ENCODE measurements around the gene FYTTD1. TPM values are rescaled to one million over a fixed set of nuclear protein-coding genes. Genes with fewer than 3 reads are reported as not detected.

FYTTD1 gene
- polyA plus RNA-seq, 4 donors = 93.3 to 113 (median 108) TPM

GRCh38 chr3:197829397-197830045 lies 79.8 kb downstream of the FYTTD1 start:
- DNase-seq (ENCODE audit: low read depth in 4 of 4, low spot score in 3 of 4) = no peak

- no peak for DNase-seq (ENCODE audit: low read depth in 4 of 4, low spot score in 3 of 4)
These were observed 80.8 kb downstream of the FYTTD1 start for GRCh38 chr3:197830308-197830966.

- no peak for DNase-seq (ENCODE audit: low read depth in 4 of 4, low spot score in 3 of 4)
These were observed 81.3 kb downstream of the FYTTD1 start for GRCh38 chr3:197830967-197831313.

- no peak for DNase-seq (ENCODE audit: low read depth in 4 of 4, low spot score in 3 of 4)
These were observed 84.4 kb downstream of the FYTTD1 start for GRCh38 chr3:197833930-197834715.

GRCh38 chr3:197835509-197835908 lies 85.8 kb downstream of the FYTTD1 start:
- no peak for DNase-seq (ENCODE audit: low read depth in 4 of 4, low spot score in 3 of 4)

GRCh38 chr3:197836244-197836643 lies 86.6 kb downstream of the FYTTD1 start:
- no peak for DNase-seq (ENCODE audit: low read depth in 4 of 4, low spot score in 3 of 4)

Other genes with a start within 250 kb of the FYTTD1 start
- 10 to 100 TPM; 35.5 to 47.6 (median 41.2) TPM for gene BDH1, start 193.9 kb upstream of the FYTTD1 start, polyA plus RNA-seq (ENCODE audit: insufficient read length in 4 of 4)
- gene RUBCN, start 13.0 kb upstream of the FYTTD1 start, polyA plus RNA-seq (ENCODE audit: insufficient read length in 4 of 4) = 10 to 100 TPM in 1 of 4 donors, 1 to 10 TPM in 3; 8.3 to 11.6 (median 9.6) TPM
- 10 to 100 TPM; 33.4 to 39.3 (median 37.2) TPM for gene LRCH3, start 41.4 kb downstream of the FYTTD1 start, polyA plus RNA-seq (ENCODE audit: insufficient read length in 4 of 4)
- 1,000 to 10,000 TPM; 1,537 to 1,824 (median 1,711) TPM for gene RPL35A, start 200.3 kb downstream of the FYTTD1 start, polyA plus RNA-seq (ENCODE audit: insufficient read length in 4 of 4)
- 10 to 100 TPM in 1 of 4 donors, 1 to 10 TPM in 3; 8.2 to 10.8 (median 8.5) TPM for gene LMLN, start 210.3 kb downstream of the FYTTD1 start, polyA plus RNA-seq (ENCODE audit: insufficient read length in 4 of 4)

Data from right renal pelvis (tissue), 4 donors.